LHCN-M2 (cell line): ENCODE results near the gene RAP1GAP2. TPM values are rescaled to one million over a fixed set of nuclear protein-coding genes. Genes with fewer than 3 reads are reported as not detected.

Experiments
- DNase-seq: peaks from one replicate; pipeline ENCODE4 v3.0.0-alpha.2; 2012; ENCODE audit warnings: low read depth
- total RNA-seq: library from RNA; depleted of rRNA; stranded (reverse); fragments of >200 nt; gene quantifications from 2 replicates; pipeline ENCODE4 v1.2.3, GENCODE V29; 2014

RAP1GAP2 gene
- total RNA-seq, 1 experiment from 2014 or later, result 0.57 TPM

DNA sequence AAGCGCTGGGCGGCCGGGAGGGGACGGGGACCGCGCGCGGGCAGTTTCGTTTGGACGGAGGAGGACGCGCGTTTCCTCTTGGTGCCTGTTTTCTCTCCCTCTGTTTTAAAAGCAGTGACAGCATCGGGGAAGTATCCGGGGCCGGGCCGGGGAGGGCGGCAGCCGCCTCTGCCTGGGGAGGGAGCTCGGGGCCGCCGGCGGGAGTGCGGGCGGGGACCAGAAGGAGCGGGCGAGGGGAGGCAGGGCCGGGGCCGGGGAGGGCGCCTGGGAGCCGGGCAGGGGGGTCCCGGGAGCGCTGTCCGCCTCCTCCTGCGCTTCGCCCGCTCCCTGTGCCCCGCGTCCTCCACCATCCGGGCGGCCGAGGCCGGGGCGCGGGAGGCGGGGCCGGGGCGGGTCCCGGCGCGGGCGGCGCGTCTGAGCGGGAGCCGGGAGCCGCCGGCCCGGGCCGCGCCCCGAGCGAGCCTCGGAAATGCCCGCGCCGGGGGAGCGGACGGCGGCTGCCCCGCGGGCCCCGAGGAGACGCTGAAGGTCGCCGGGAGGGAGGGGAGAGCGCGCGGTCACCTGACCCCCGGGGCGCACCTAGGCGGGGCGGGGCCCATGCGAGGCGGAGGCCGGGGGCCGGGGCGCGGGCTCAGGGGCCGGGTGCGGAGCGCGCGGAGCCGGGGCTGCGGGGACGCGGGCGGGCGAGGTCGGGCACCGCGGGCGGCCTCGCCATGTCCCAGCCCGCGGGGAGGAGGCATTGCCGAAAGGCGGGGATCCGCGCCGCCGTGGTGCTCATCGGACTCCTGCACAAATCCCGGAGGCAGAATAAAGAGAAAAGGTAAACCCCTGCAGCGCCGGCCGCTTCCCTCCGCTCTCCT lies 57.3 kb downstream of the RAP1GAP2 start:
- no peak for DNase-seq

DNA sequence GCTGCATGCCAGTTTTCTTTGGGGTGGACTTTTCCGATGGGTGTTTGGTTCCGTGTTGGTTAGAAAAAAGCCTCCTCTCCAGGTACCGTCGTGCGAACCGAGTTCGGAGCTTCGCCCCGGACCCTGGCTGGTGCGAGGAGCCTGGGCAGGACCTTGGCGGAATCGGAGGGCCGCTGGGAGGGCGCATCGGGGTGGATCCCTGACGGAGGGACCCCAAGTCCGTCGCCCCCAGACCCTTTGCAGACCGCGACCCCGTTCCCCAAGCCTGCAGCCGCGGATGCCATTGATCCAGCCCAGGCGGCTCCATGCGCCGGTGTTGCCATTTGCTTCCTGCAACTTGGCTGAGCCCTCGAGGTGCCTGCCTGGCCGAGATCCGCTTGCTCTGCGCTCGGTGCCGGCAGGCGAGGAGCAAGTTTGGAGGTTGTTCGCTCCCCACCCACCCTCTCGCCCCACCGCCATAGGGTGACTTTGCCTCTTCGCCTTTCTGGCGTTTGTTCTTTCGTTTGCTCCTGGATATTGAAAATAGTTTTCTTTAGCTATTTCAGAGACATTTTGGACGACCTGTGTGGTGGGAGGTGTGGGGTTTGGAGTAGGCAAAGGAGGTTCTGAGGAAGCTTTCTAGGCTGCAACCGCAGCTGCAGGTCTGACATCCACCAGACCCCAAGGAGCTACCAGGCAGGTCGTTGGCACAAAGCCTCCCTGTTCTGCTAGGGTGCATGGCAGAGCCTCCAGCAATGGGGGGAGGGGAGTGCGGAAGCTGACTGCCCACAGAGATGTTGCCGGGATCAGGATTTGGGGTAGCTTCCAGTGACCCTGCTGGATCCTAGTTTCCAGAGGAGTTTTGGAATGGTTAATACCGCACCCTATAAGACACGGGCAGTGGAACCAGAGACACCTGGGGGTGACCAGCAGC lies 58.2 kb downstream of the RAP1GAP2 start:
- DNase-seq, result no peak

DNA sequence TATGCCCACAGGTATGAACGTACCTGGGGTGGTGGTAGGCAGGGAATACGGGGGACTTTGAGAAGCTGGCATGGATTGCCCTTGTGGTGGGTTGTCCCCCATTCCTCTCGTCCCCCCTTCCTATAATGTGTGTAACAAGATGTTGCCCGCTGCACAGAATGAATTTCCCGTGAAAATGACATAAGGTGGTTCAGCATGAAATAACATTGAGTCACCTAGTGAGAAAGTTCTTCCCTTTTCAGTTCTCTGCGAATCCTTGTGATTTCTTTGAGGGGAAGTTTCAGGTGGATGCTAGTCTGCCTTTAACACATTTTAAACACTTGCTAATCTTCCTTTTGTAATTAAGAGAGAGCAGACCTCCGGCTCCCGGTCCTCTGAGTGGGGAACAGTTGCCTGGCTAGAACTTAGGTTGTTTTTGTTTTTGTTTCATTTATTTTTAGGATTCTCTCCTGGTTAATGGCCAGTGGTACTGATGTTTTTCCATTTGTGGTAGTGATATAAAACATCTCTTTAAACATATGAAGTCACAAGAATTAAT lies 58.9 kb downstream of the RAP1GAP2 start:
- no peak for DNase-seq

DNA sequence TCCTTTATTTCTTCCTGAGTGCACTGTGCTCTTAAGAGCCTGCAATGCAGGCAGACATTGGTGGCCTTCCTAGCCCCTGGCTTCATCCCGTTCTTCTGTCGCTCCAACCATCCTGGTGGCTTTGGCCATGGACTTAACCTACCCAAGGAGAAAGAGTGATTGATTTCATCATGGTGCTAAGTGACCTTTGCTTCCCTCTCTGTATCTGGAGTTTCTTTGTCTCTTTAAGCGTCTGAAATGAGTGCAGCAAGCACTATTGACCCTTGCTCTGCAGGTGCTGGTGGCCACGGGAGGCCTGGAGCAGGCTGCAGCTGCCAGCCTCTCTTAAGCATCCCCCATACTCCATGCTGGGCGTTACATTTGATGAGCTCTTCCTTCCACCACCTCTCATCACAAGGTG lies 60.5 kb downstream of the RAP1GAP2 start:
- no peak for DNase-seq

DNA sequence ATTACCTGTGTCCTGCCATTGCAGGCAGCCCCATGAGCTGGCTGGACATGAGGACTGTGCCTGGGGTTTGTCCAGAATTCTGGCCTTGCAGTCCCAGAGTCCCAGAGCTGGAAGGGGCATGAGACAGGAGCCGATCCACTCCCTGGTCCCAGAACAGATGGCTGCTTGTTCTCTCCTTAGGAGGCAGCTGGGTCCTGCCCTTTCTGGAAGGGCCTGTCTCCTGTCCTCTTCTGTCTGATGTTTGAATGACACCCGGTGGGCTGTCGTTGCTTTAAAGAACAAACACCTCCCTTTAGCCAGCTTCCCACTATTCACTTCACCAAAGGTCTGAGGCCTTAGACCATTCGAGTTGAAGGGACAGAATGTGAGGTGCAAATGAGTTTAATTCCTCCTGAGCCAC lies 63.8 kb downstream of the RAP1GAP2 start:
- DNase-seq, result no peak

DNA sequence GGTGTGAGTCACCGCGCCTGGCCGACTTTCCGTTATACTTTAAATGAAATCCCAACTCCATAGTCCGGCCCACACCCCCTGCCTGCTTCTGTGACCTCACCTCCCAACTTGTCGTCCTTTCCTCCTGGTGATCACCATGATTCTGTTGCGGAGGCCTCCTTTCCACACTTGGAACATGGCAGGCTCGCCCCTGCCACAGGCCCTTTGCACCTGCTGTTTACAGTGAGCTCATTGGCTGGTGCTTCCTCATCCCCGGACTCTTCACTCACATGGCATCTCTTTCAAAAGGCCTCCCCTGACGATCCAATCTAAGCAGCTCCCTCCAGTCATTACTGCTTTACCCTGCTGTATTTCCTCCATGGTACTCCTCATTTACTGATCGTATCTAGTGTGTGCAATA lies 64.6 kb downstream of the RAP1GAP2 start:
- DNase-seq, result no peak

DNA sequence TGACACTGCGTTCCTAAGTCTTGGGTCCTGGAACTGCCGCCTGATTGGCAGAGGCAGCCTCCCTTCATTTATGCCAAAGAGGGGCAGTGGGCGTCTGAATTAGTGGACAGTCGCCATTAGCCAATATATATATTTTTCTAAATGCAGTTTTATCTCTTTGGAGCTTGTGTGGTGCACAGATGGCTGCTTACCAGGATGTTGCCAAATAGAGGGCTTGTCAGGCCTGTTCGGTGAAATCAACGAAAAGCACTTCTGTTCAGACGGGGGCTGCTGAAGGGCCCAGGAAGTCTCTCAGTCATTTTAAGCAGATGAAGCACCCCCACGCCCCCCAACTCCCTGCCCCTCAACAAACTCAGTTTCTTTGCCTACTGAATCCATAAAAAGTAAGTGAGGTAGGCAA lies 66.0 kb downstream of the RAP1GAP2 start:
- no peak for DNase-seq

DNA sequence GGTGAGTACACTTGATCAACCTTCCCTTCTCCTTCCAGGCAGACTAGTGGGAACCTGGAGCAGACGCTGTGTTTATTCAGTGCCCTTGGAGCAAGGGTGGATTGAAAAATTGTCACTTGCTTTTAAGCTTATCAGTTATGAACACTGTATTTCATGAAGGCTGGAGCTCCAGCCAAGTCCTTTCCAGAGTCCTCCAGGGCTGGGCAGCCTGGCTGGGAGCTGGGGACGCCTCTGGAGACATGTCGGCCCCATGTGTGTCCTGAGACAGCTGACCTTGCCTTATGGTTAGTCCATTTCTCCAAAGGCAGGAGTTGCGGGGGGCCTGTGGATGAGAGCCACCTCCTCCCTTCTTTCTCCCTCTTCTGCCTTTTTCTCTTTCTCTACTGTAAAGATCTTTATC lies 67.0 kb downstream of the RAP1GAP2 start:
- no peak for DNase-seq

DNA sequence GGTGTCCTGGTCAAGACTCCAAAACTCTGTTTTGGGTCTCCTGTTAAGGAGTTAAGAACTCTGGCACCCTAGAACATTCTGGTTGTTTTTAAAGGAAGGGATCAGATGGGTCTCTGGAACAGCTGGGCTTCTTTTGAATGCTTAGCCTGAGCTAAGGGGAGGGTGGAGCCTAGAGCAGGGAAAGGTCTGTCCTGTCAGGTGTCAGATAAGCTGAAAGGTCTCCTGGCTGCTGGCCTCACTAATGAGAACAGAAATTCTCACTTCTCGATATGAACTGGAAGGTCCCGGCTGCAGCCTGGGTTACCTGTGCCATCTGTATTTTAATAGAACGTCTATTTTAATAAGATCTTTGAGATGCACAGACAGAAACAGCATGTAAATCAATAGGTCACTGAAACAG lies 69.0 kb downstream of the RAP1GAP2 start:
- no peak for DNase-seq

DNA sequence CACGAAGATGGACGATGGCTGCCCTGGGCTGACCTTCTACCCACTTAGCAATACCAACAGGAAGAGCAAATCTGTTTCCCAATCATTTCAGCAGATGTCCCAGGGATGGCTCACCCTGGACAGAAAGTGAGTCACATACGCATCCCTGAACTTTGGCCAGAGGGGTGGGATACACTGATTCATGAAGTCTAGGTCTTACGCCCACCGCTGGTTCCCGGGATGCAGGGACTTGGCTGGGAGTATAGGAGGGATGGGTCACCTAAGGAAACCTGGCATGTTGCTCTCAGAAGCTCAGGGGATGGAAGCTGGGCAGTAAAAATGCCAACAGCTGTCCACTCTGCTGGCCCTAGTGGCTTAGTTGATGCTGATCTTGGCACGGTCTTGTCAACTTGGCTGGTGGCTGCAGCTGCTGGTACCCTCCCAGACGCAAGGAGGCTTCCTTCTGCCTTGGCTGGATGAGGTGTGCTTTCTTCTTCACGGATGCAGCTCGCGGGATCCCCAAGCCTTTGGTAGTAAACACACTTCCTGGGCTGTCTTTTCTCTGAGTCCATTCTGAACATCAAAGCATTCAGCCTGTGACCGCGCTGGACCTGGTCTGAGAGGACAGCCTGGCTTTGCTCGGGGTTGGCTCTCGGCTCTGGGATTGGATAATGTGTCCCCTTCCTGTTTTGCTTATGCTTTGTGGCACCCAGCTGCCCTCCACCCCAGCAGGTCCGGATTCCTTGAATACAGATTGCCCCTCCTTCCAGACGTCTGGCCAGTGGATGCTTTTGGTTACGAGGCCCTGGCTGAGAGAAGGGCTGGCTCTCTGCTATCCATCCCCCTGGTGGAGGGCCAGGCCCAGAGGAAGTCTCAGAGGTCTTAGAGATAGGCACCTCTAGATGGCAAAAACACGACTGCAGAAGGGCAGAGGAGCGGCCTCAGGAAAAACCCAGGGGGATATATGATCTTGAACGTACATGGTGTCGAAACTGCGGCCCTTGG lies 71.5 kb downstream of the RAP1GAP2 start:
- peak; percentile 53 for DNase-seq

DNA sequence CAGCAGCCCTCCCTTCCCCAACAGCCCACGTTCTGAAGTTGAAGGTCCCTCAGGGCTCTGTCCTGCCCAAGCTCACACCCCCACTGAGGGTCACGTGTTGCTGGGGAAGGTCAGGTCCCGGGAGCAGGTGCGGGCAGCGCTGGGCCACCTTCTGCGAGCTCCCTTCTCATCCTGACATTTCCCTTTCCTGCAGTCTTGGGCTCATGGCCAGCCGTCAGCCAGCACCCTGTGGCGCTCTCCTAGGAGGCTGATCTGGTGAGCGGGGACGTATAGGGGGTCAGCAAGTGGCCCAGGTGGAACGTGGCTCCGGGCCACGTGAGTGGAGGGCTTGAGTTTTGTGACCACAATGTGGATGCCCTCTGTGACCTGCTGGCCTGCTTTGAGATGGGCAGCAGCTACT lies 73.4 kb downstream of the RAP1GAP2 start:
- DNase-seq, result no peak

DNA sequence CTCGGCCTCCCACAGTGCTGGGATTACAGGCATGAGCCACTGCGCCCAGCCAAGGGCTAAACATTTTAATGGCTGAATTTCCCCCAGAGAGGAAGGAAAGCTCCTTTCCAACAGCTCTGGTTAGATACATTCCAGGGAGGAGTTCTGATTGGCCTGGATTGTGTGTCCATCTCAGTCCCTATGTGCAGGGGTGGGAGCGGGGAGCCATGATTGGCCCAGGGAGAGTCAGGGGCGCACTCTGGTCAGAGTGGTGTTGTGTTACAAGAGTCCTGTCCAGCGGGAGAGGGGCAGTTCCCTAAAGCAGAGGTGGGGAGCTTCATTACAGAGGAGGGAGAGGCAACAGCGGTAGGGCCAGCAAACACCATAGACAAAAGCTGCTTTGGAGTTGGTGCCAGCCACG lies 75.0 kb downstream of the RAP1GAP2 start:
- no peak for DNase-seq

DNA sequence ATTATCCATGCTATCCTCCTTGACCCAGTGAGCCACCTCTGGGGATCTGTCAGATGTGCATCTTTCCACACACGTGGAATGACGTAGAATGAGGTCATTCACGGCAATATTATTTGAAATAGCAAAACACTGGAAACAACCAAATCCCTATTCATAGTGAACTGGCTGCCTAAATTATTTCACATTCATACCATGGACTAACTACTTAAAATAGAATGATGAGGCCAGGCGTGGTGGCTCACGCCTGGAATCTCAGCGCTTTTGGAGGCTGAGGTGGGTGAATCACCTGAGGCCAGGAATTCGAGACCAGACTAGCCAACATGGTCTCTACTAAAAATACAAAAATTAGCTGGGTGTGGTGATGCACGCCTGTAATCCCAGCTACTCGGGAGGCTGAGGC lies 75.5 kb downstream of the RAP1GAP2 start:
- DNase-seq, result no peak

DNA sequence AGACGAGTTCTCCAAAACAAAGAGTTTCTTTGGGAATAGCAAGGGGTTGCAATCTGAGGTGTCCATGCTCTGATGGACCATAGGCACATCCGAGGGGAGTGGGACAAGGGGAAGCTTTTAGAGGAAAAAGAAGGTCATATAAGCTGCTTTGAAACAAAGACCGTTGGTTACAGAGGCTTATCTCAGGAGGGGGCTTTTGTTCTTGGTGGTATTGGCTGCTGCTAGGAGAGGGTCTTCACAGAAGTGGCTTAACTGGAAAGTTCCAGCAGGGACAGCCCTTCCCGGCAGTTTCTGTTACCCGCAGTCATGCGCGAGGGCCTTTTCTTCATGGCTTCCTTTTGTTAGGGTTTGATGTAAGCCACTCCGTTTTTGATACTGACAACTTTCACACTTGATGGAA lies 76.0 kb downstream of the RAP1GAP2 start:
- no peak for DNase-seq

DNA sequence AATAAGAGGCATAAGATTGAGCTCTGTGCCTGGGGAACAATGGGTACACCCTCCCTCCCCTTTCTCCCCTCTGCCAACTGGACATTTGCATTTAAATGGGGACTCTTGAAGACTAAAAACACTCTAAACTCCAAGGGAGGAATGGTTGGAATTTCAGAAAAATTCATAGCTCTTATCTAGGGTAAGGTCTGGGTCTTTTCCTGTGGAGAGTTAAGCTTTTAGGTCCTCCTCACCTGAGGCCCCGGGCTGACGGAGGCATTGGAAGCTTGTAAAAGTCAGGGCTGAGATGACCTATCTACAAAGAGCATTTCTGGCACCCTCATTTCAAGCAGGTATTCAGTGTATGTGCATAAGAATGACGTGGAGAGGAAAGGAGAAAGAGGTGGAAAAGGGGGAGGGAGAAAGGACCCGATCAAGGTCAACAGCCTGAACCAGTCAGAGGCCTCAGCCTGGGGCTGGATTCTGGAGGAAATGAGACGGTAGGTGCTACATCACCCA lies 78.0 kb downstream of the RAP1GAP2 start:
- DNase-seq, result no peak

DNA sequence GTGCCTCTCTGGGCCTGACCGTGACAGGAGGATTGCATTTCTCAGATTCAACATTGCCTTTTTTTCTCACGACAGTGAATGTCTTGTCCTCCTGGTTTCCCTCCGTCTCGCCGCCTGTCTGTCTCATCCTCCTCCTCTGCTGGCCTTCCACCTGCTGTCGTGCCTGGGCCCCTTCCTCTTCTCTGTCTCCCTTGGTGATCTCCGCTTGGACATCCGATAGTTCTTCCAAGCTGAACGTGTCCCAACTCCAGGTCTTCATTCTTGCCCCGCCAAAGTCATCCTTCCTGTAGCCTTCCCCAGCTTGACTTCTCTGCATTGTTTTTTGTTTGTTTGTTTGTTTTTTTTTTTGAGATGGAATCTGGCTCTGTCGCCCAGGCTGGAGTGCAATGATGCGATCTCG lies 79.4 kb downstream of the RAP1GAP2 start:
- DNase-seq, result no peak

DNA sequence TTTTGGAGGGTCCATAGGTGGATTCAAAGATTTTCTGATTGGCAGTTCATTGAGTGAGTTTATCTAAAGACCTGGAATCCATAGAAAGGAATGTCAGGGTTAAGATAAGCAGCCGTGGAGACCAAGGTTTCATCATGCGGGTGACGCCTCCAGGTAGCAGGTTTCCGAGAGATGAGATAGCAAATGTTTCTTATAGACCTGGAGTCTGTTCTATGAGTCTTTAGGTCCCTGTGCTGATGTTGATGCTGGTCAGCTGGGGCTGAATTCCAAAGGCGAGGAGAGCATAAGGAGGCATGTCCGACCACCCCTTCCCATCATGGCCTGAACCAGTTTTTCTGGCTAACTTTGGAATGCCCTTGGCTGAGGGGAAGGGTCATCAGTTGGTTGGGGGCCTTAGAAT lies 80.2 kb downstream of the RAP1GAP2 start:
- no peak for DNase-seq

DNA sequence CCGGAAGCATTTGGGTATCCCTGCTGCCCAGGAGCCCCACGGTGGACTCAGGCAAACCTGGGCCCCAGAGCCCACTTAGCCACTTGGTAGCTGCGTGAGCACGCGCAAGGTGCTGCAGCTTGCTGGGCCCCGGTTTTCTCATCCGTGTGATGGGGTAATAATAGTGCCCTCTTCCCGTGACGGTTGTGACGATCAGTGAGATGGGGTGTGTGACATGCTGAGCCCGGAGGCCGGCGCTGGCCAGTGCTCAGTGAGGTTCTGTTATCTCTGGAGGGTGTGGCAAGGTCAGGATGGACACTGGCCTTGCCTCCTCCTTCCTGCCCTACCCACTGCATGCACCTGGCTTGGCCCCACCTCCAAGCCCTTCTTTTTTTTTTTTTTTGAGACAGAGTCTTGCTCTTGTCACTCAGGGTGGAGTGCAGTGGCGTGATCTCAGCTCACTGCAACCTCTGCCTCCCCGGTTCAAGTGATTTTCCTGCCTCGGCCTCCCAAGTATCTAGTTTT lies 82.6 kb downstream of the RAP1GAP2 start:
- no peak for DNase-seq

DNA sequence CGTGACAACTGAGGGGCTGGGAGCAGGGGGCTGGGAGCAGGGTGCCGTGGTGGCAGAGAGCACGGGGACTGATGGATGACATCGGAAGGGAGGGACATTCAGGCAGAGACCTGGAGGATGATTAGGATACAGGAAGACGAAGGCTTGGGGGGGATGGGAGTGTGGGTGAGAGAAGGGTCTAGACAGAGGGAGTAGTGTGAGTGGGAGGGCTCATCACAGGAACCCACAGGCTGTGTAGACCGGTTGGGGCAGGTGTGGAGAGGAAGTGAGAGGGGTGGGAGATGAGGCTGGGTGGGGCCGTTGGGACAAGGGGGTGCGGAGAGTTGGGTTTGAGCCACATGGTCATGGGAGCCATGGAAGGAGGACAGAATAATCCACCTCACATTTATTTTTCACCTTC lies 83.8 kb downstream of the RAP1GAP2 start:
- no peak for DNase-seq

DNA sequence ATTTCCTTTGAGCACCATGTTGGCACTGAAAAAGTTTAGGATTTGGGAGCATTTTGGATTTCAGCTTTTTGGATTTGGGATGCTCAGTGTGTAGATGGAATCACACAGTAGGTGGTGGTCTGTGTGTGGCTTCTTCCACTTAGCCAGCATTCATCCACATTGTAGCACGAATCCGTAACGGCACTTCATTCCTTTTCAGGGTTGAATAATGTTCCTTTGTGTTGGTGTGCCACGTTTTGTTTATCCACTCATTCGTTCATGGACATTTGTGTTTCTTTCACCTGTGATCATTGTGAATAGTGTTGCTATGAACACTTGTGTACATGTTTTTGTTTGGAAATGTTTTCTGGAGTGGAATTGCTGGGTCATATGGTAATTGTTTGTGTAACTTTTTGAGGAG lies 85.1 kb downstream of the RAP1GAP2 start:
- DNase-seq, result no peak
